Pulmonary artery endothelial cell (primary cell): ENCODE results near the gene VRK3. TPM values are rescaled to one million over a fixed set of nuclear protein-coding genes. Genes with fewer than 3 reads are reported as not detected.
"Not testable (repeated sequence)": the region's sequence is repeated elsewhere in the genome, so short reads cannot be mapped to it uniquely, and the experiment has no call there.

Experiments used
- DNase-seq: peaks from one replicate; pipeline ENCODE4 v3.0.0-alpha.2; 2011; ENCODE audit warnings: low read depth, low spot score
- total RNA-seq: library from RNA; depleted of rRNA; stranded (reverse); fragments of >200 nt; gene quantifications from 2 replicates; pipeline ENCODE4 v1.2.3, GENCODE V29; 2014

VRK3 gene
- total RNA-seq, 1 donor from 2014 or later, result 16.4 TPM

DNA sequence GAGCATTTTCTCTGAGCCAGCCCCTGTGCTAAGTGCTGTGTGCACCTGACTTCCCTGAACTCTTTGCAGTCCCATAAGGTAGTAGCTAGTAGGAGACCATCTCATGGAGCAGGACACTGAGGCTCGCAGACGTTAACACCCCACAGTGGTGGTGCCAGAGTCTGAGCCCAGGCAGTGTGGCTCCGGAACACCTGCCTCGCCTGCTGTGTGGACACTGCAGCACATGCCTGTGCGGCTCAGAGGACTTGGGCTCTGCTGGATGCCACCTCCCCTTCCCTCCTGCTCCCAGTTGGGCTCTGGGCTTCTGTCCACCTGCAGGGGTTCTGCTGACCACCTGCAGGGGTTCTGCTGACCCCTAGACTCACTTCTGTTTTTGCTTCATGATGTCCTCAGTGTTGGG, 37.2 kb downstream of the VRK3 start:
- no peak for DNase-seq

DNA sequence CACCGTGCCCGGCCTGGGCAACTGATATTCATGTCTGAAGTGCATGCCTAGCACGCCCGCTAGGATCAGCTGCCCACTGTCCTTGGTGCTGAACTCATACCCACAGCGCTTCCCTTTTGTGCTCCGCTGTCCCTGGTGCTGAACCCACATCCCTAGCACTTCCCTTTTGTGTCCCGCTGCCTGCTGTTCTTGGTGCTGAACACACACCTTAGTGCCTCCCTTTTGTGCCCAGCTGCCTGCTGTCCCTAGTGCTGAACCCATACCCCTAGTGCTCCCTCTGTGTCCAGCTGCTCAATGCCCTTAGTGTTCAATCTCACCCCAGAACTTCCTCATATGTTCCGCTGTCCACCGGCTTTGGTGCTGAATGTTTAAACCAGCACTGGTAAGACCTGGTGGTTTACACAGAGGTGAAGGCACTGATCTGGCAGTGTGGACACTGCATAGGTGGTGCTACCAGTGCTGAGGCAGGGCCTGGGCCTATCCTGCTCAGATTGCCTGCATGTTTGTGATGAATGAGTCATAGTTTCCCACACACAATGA, 37.9 kb downstream of the VRK3 start:
- DNase-seq, result peak; percentile 74

DNA sequence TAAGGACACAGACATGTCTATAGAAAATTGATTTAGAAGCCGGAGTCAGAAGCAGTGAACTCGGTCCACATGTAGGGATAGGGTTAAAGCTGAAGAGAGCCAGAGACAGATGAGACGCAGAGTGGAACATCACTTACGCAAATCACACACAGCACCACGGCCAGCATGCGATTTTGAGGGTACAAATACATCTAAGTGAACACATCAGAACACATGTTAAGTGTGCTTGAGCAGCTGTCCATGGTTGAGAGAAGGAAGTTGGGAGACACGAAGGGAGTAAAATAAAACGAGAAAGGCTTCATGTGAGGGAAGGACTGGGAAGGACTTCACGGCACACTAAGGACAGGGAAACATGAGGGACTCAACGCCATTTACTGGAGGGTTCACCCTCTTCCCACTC, 38.8 kb downstream of the VRK3 start:
- DNase-seq, result no peak

DNA sequence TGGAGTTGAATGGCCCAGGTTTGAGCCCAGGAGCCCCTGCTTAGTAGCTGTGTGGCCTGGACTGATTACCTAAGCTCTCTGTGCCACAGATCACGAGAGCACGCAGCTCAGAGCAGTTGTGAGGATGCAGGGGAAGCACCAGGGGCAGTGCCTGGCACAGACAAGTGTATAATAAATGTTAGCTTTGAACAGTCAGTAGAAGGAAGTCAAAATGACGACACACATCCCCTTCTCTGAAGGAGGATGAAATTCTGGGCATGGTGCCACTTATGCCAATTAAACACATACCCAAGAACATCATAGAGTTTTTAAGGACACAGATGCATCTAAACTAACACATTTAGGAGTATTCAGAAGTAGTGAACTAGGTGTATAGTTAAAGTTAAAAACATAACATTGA, 39.3 kb downstream of the VRK3 start:
- peak; percentile 20 for DNase-seq

DNA sequence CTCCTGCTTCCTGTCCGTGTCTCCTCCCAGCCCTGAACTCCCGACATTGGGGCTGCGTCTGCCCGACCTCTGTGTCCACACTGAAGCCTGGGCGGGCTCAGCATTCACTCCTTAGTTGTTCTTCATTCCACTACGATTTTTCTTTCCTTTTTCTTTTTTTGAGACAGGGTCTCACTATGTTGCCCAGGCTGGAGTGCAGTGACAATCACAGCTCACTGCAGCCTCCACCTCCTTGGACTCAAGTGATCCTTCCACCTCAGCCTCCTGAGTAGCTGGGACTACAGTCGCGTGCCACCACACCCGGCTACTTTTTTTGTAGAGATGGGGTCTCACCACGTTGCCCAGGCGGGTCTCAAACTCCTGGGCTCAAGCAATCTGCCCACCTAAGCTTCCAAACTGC, 40.7 kb downstream of the VRK3 start:
- no peak for DNase-seq

DNA sequence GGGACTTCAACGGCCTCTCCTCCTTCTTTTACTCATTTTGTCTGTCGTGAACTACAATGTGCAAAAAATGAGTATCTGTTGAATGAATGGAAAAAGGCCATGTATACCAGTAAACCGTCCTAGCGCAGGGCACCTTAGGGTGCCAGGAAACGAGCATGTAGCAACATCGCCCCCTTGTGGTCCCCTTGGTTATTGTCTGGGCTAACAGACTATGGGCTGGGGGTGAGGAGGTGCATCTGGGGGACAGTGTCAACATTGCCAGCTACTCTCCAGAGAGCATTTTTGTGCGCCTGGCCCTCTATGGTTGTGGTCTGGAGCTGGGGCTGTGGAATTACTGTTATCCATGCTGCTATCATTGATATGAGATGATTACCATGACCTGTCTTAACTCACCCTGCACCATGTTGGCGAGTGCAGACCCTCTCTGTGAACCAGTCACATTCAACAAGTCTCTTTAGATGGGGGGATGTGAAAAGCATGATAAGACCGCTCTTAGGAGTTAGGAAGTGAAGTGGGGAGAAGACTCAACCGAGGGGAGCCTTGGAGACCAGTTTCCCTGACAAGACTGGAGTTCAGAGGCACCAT, 41.4 kb downstream of the VRK3 start:
- DNase-seq, result no peak

DNA sequence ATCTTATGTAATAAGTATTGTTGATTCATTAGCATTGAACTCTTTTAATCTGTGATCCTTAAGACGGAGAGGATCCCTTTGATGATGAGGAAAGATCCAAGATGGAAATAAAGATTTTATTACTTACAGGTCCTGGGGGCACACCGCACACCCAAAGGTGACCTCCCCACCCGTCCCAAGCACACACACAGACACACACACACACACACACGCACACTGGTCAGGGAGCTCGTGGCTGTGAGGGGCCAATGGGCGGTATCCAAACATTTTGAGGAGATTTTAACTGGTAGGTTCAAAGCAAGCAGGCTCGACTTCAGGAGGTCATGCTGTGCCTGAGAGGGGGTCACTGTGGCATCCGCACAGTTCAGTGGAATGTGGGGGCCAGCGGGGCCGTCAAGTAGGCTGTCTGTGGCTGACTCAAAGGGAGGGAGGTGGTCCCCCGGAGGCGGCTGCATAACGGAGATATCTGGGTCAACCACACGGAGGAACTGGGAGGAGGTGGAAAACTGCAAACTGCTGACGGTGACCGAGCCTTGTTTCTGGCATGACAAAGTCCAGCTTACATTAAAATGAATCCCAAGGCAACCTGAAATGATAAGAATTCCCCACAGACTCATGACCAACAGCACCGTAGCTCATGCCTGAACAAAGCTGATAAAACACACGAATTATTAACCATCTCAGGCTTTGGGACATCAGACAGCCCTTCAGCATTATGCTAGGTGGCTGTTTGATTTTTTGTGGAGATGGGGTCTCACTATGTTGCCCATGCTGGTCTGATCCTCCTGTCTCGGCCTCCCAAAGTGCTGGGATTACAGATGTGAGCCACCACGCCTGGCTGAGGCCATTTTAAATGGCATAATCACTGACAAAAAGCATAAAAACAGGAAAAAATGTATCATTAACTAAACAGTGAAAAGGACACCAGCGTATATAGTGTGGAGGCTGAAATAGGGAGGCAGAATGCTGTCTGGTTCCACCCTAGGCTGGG, 43.3 kb downstream of the VRK3 start:
- DNase-seq, result no peak

DNA sequence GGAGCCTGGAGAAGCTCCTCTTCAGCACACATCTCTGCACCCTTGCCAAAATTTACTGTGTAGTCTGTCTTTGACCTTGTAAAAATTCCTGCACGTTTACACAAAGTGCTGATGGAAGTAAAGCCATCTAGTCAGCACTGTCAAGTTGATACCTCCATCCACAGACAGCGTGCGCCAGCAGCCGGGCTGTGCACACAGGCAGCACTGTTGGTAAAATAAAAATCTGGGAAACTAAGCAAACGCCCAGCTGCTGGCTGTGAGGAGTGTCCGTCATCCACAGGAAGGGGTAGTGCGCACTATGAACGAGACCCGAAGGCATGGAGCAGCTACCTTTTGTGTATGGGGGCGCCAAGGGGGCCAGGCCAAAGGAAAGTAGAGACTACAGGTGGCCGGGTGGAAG, 46.8 kb downstream of the VRK3 start:
- DNase-seq, result no peak

DNA sequence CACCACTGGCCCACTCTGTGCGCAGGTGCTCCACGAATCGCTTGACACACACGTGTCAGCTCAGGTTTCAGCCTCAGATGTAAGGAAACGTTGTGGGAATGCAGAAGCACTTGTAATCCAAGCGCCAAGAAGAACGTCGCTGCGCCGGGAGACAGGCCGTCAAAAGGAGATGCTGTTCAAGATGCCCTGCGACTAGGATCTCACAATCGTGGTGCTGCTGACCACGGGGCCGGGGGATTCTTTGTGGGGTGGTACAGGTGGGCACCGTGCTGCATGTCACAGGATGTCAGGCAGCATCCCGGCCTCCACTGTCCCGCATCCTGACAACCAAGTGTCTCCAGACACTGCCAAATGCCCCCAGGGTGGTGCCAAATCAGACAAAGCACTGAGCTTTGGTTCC, 47.3 kb downstream of the VRK3 start:
- no peak for DNase-seq

DNA sequence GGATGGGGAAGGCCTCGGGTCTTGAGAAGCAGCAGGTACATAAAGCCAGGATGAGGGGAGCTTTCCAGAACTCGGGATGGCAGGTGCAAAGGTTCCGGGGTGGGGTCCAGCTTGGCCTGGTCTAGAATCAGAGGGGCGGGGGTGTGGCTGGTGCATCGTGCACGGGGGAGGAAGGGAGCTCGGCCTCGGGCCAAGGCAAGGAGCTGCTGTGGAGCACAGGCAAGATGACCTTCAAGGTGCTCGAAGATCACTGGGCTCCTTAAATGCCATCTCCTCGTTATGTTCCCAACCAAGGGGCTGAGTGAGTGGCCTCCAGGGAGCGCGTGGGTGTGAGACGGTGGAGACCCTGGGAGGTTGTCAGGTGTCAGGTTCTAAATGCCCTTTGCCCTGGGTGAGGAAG, 48.1 kb downstream of the VRK3 start:
- no peak for DNase-seq

DNA sequence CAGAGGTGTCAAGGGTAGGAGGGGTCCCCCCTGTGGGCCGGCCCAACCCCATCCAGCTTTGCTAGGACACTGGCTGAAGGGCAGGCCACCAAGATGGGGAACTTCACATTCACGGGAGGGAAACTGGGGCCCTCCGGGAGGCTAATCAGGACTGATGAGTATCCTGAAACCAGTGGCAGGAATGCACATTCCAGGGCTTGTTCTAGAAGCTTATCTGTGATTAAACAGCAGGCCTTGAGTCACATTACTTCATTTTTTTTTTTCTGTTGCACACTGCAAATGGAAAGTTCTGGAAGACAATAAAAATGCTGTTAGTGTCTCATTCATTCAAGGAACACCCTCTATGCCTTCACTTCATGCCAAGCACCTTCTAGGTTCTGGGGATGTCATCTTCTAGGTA, 48.7 kb downstream of the VRK3 start:
- DNase-seq, result no peak

DNA sequence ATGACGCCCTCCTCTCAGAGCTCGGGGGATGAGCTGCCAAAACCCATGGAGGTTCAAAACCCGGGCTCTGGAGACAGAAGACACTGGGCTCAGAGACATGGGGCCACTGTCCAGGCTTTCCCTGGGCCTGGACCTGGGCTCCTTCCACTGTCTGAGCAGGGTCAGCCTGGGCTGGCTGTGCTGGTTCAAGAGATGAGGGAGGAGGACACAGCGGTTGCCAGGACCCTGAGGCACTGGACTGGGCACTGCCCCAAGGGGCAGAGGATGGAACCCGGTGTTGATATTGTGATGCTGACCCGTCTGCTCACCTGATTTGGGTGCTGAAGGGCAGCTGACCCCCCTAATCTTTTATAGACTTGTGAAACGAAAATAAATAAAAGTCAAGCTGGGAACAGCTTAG, 50.1 kb downstream of the VRK3 start:
- no peak for DNase-seq

DNA sequence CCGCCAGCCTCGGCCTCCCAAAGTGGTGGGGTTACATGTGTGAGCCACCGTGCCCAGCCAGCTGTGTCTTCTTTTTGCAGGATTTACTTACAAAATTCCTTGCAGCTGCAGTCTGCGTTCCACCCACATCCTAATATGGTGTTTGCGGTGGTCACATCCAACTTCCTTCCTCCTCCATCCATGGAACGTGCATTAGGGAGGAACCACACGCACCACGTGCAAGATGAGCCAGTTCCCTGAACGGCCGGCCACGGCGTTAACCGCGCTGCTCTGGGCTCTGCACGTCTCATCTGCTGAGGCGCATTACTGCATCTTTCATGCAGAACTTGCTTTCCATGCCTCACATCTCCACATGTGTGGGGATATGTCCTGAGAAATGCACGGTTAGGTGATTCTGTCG, 51.2 kb downstream of the VRK3 start:
- DNase-seq, result no peak

DNA sequence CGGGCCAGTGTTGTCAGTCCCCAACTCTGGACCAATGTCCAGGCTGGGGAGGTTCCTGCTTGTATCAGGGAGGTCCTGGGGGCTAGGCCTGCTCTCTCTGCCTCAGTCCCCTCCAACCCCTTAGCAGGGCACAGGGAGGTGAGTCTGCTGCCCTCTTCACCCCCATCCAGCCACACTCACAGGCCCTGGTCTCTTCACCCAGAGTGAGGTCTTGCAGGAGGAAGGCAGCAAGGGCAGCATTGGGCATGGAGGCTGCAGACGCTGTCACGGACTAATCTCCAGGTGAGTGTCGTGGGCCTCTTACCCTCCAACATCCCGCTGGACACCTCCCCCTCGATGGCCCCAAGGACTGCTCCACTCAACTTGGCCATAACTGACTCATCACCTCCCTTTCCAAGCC, 52.3 kb downstream of the VRK3 start:
- DNase-seq, result no peak

DNA sequence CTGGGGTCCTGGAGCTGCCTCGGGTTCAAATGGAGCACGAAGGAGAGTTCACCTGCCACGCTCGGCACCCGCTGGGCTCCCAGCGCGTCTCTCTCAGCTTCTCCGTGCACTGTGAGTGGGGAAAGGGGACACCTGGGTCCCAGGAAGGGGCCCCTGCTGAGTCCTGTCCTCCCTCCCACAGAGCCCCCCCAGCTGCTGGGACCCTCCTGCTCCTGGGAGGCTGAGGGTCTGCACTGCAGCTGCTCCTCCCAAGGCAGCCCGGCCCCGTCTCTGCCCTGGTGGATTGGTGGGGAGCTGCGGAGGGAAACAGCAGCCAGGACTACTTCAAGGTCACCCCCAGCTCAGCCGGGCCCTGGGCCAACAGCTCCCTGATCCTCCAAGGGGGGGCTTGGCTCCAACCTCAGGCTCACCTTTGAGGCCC, 53.2 kb downstream of the VRK3 start:
- no peak for DNase-seq

DNA sequence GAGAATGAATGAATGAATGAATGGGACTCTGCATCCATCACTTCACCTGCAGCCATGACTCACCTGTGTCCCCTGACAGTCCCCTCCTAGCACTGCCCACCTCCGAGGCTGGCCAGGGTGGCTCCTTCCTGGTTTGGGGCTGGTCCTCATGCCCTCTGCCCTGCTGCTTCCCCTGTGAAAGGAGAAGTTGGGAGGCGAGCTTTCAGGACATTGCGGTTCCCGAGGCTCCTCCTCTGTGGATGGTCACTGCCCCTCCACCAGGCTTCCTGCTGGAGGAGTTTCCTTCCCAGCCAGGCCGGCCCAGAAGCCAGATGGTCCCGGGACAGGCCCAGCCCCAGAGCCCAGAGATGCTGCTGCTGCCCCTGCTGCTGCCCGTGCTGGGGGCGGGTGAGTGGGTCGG, 55.8 kb downstream of the VRK3 start:
- DNase-seq, result not testable (repeated sequence)

DNA sequence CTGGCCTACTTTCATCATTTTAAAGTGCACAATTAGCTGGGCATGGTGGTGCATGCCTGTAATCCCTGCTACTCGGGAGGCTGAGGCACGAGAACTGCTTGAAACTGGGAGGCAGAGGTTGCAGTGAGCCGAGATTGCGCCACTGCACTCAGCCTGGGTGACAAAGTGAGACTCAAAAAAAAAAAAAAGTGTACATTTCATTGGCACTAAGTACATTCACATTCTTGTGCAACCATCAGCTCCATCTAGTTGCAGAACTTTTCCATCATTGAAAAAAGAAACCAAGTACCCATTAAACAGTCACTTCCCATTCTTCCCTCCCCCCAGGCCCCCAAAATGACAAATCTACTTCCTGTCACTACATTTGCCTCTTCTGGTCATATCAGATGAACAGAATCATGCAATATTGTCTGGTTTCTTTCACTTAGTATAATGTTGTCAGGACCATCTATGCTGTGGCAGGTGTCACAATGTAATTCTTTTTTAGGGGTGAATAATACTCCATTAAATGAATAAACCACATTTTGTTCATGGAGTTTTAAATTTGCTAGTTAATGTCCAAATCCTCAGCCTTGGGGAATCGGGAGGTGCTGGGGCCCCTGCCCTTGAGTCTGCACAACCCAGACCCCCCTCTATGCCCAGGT, 56.8 kb downstream of the VRK3 start:
- DNase-seq, result no peak

DNA sequence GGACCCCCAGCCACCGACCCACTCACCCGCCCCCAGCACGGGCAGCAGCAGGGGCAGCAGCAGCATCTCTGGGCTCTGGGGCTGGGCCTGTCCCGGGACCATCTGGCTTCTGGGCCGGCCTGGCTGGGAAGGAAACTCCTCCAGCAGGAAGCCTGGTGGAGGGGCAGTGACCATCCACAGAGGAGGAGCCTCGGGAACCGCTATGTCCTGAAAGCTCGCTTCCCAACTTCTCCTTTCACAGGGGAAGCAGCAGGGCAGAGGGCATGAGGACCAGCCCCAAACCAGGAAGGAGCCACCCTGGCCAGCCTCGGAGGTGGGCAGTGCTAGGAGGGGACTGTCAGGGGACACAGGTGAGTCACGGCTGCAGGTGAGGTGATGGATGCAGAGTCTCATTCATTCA, 64.2 kb downstream of the VRK3 start, which contains the start of gene SIGLEC11:
Gene SIGLEC11 (minus strand): TSS at position 193 of the 400 bp plus-strand sequence. CDS start 91 bp downstream, at position 102.
- DNase-seq, result not testable (repeated sequence)

DNA sequence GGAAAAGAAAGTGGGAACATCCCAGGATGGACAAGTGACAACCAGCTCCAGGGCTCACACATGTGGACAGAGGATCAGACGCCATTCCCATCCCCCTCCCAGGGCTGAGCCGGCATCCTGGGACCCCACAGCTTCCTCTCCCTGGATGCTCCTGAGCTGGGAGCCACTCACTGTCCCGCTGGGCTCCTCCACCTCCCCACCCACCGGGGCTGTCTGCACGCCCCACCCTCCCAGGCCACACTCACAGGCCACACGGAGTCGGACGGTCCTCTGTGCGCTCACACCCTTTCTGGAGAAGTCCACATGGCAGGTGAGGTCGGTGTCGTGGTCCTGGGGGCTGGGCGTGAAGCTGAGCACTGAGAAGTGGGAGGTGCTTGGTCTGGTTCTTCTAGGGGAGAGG, 65.3 kb downstream of the VRK3 start:
- not testable (repeated sequence) for DNase-seq

DNA sequence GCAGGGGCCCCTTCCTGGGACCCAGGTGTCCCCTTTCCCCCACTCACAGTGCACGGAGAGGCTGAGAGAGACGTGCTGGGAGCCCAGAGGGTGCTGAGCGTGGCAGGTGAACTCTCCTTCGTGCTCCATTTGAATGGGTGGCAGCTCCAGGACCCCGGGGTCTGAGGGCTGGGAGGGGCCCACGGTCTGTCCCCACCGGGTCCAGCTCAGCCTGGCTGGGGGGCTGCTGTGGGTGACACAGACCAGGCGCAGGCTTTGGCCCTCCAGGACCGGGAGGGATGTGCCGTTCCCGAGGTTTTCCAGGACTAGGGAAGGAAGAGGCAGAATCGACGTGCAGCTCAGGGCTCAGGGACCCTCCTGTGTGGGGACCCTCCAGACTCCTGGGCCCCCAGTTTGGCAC, 66.6 kb downstream of the VRK3 start:
- DNase-seq, result not testable (repeated sequence)

DNA sequence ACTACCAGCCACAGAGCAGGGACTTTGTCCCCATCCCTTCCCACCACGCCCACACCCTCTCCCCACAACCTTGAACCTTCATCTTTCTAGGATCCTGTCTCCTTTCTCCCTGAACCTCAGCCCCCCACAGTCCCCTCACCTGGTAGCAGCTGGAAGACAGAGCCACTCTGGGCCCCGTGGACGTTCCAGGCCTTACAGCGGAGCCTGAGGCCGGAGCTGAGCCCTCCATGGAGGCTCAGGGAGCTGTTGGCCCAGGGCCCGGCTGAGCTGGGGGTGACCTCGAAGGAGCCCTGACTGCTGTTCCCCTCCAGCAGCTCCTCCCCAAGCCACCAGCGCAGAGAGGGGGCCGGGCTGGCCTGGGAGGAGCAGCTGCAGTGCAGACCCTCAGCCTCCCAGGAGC, 67.0 kb downstream of the VRK3 start:
- DNase-seq, result not testable (repeated sequence)
